WTC11 (cell line): Measurements from ENCODE around the gene CD4. TPM values are rescaled to one million over a fixed set of nuclear protein-coding genes. Genes with fewer than 3 reads are reported as not detected.
A peak's percentile ranks its signal among the peaks of the same experiment; 100 is the strongest.

ENCODE experiments used
- AR ChIP-seq: fragments of 250-450 bp; sonication (Bioruptor Pico); IDR thresholded peaks from 2 replicates; pipeline ENCODE4 v1.9.0; 2021; ENCODE audit warnings: mild to moderate bottlenecking
- ARID4B ChIP-seq: sonication (generic); formaldehyde crosslinking; IDR thresholded peaks from 2 replicates; pipeline ENCODE4 v1.8.0; 2023; ENCODE audit warnings: missing genetic modification reagents, mild to moderate bottlenecking, borderline replicate concordance
- ATF3 ChIP-seq: sonication (generic); formaldehyde crosslinking; conservative IDR thresholded peaks from 2 replicates; pipeline ENCODE4 v1.8.1; 2022; ENCODE audit warnings: mild to moderate bottlenecking, missing genetic modification reagents
- CREB1 ChIP-seq: sonication (generic); formaldehyde crosslinking; IDR thresholded peaks from 2 replicates; pipeline ENCODE4 v1.8.0; 2023; ENCODE audit warnings: mild to moderate bottlenecking, missing genetic modification reagents
- FOXJ3 ChIP-seq: sonication (generic); formaldehyde crosslinking; IDR thresholded peaks from 2 replicates; pipeline ENCODE4 v1.9.0; 2021; ENCODE audit warnings: missing genetic modification reagents, mild to moderate bottlenecking, borderline replicate concordance
- IRF2 ChIP-seq: sonication (generic); formaldehyde crosslinking; IDR thresholded peaks from 2 replicates; pipeline ENCODE4 v1.8.0; 2022; ENCODE audit warnings: low read depth, missing genetic modification reagents, borderline replicate concordance
- KAT7 ChIP-seq: sonication (generic); formaldehyde crosslinking; IDR thresholded peaks from 2 replicates; pipeline ENCODE4 v1.8.1; 2023; ENCODE audit warnings: missing genetic modification reagents, mild to moderate bottlenecking, borderline replicate concordance
- TCF7 ChIP-seq: sonication (generic); formaldehyde crosslinking; IDR thresholded peaks from 2 replicates; pipeline ENCODE4 v1.8.0; 2022; ENCODE audit warnings: mild to moderate bottlenecking, low read depth, missing genetic modification reagents, moderate library complexity
- ZNF232 ChIP-seq: sonication (generic); formaldehyde crosslinking; IDR thresholded peaks from 2 replicates; pipeline ENCODE4 v1.8.0; 2022; ENCODE audit warnings: mild to moderate bottlenecking, missing genetic modification reagents
- ZNF263 ChIP-seq: sonication (generic); formaldehyde crosslinking; IDR thresholded peaks from 2 replicates; pipeline ENCODE4 v1.8.1; 2022; ENCODE audit warnings: low read depth, mild to moderate bottlenecking, moderate library complexity, missing genetic modification reagents
- ZNF423 ChIP-seq: fragments of 250-450 bp; sonication (Bioruptor Pico); IDR thresholded peaks from 2 replicates; pipeline ENCODE4 v2.1.2; 2022; ENCODE audit warnings: mild to moderate bottlenecking, moderate library complexity
- total RNA-seq: library from RNA; stranded (reverse); gene quantifications from 3 replicates; pipeline ENCODE4 v1.2.3, GENCODE V29; 2021
- TF ChIP-seq, protein P1 (sequence below): sonication (generic); formaldehyde crosslinking; conservative IDR thresholded peaks from 2 replicates; pipeline ENCODE4 v1.8.1; 2023; ENCODE audit warnings: mild to moderate bottlenecking, low read depth, missing genetic modification reagents, moderate library complexity
- TF ChIP-seq, protein P2 (sequence below): sonication (generic); formaldehyde crosslinking; IDR thresholded peaks from 2 replicates; pipeline ENCODE4 v1.8.1; 2022; ENCODE audit warnings: mild to moderate bottlenecking, moderate library complexity, missing genetic modification reagents
- TF ChIP-seq, protein P3 (sequence below): sonication (generic); formaldehyde crosslinking; IDR thresholded peaks from 2 replicates; pipeline ENCODE4 v1.8.1; 2023; ENCODE audit warnings: mild to moderate bottlenecking, missing genetic modification reagents
- TF ChIP-seq, protein P4 (sequence below): fragments of 250-450 bp; sonication (Bioruptor Pico); IDR thresholded peaks from 2 replicates; pipeline ENCODE4 v1.9.0; 2021; ENCODE audit warnings: moderate library complexity, mild to moderate bottlenecking, inconsistent platforms, borderline replicate concordance

The CD4 gene
- total RNA-seq, 1 experiment from 2014 or later = 2.5 TPM

DNA sequence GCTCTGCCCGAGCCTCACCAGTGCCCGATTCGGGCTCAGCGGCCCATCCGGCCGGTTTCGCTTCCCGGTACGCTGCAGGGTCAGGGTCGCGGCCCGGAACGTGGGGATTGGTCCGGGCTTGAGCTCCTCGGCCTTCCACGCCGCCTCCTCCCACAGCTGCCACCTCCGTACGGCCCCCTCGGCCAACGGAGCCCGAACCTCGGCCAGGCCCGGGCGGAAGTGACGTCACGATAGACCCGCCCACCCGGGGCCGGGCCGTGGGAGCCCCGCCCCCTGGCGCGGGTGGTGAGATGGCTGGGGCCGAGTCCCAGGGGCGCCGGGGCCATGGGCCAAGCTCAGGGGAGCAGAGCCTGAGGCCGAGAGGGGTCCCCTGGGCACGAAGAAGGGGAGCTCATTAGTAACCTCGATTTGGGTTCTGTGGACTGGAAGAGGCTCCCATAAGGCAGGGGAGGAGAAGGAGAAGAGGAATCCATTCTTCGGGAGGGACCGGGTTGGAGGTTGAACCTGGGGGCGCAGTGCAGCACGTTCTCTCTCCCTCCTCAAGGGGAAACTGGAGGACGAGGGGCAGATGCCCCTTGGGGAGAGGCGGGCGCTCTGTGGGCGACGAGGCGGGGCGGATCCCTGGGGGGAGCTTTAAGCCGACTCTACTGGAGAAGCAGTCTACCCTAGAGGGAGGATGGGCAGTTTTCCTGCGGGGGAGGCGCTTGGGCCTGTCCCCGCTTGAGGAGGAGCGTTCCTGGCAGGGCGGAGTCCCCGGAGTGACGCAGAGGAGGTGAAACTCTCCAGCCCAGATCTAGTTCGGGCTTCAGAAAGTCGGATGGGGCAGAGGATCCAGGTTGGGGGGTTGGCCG lies 36.2 kb upstream of the CD4 start, which contains the start of gene MLF2 (continued):
- TF ChIP-seq CREB1 = no peak
- TF ChIP-seq ARID4B (CRISPR knock-in tag) = peak; percentile 59; the same call in 1 of the 2 replicates
- TF ChIP-seq AR (CRISPR knock-in tag) = no peak
- no peak for TF ChIP-seq TCF7
- TF ChIP-seq, protein P1, sequence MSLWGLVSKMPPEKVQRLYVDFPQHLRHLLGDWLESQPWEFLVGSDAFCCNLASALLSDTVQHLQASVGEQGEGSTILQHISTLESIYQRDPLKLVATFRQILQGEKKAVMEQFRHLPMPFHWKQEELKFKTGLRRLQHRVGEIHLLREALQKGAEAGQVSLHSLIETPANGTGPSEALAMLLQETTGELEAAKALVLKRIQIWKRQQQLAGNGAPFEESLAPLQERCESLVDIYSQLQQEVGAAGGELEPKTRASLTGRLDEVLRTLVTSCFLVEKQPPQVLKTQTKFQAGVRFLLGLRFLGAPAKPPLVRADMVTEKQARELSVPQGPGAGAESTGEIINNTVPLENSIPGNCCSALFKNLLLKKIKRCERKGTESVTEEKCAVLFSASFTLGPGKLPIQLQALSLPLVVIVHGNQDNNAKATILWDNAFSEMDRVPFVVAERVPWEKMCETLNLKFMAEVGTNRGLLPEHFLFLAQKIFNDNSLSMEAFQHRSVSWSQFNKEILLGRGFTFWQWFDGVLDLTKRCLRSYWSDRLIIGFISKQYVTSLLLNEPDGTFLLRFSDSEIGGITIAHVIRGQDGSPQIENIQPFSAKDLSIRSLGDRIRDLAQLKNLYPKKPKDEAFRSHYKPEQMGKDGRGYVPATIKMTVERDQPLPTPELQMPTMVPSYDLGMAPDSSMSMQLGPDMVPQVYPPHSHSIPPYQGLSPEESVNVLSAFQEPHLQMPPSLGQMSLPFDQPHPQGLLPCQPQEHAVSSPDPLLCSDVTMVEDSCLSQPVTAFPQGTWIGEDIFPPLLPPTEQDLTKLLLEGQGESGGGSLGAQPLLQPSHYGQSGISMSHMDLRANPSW (CRISPR knock-in tag) = no peak
- 0 out of 2 replicates have a peak, but pooled peaks have one; percentile 67 for TF ChIP-seq KAT7
- no peak for TF ChIP-seq ZNF263 (CRISPR knock-in tag)
- no peak for TF ChIP-seq IRF2 (CRISPR knock-in tag)
- TF ChIP-seq, protein P2, sequence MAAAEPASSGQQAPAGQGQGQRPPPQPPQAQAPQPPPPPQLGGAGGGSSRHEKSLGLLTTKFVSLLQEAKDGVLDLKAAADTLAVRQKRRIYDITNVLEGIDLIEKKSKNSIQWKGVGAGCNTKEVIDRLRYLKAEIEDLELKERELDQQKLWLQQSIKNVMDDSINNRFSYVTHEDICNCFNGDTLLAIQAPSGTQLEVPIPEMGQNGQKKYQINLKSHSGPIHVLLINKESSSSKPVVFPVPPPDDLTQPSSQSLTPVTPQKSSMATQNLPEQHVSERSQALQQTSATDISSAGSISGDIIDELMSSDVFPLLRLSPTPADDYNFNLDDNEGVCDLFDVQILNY = no peak; the same call in 1 of the 2 replicates
- TF ChIP-seq, protein P3, sequence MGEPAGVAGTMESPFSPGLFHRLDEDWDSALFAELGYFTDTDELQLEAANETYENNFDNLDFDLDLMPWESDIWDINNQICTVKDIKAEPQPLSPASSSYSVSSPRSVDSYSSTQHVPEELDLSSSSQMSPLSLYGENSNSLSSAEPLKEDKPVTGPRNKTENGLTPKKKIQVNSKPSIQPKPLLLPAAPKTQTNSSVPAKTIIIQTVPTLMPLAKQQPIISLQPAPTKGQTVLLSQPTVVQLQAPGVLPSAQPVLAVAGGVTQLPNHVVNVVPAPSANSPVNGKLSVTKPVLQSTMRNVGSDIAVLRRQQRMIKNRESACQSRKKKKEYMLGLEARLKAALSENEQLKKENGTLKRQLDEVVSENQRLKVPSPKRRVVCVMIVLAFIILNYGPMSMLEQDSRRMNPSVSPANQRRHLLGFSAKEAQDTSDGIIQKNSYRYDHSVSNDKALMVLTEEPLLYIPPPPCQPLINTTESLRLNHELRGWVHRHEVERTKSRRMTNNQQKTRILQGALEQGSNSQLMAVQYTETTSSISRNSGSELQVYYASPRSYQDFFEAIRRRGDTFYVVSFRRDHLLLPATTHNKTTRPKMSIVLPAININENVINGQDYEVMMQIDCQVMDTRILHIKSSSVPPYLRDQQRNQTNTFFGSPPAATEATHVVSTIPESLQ (CRISPR knock-in tag) = no peak
- TF ChIP-seq ZNF423 (CRISPR knock-in tag) = peak; percentile 39; the same call in 1 of the 2 replicates
- TF ChIP-seq ATF3 (CRISPR knock-in tag) = no peak
- no peak for TF ChIP-seq ZNF232 (CRISPR knock-in tag)
- TF ChIP-seq, protein P4, sequence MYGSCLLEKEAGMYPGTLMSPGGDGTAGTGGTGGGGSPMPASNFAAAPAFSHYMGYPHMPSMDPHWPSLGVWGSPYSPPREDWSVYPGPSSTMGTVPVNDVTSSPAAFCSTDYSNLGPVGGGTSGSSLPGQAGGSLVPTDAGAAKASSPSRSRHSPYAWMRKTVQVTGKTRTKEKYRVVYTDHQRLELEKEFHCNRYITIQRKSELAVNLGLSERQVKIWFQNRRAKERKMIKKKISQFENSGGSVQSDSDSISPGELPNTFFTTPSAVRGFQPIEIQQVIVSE (CRISPR knock-in tag) = no peak
- no peak for TF ChIP-seq FOXJ3
